HFFc6 (cell line): Measurements from ENCODE around the gene RHOBTB3. TPM values are rescaled to one million over a fixed set of nuclear protein-coding genes. Genes with fewer than 3 reads are reported as not detected.
"Not testable (repeated sequence)": the region's sequence is repeated elsewhere in the genome, so short reads cannot be mapped to it uniquely, and the experiment has no call there.

Experiments
- DNase-seq: peaks from one replicate; pipeline ENCODE4 v3.0.0-alpha.2; 2018
- H3K27ac Mint-ChIP-seq: 2 replicates; pipeline ENCODE4 v1.8.0; 2020; ENCODE audit warnings: mild to moderate bottlenecking, mixed read lengths
- H3K27me3 Mint-ChIP-seq: 2 replicates; pipeline ENCODE4 v1.8.0; 2021; ENCODE audit warnings: mild to moderate bottlenecking, moderate library complexity, mixed read lengths; ENCODE audit not compliant: insufficient read depth
- H3K36me3 Mint-ChIP-seq: 2 replicates; pipeline ENCODE4 v1.8.0; 2021; ENCODE audit warnings: low read depth, mixed read lengths
- H3K4me1 Mint-ChIP-seq: 2 replicates; pipeline ENCODE4 v1.8.0; 2020; ENCODE audit warnings: low read depth, mixed read lengths
- H3K4me3 Mint-ChIP-seq: 2 replicates; pipeline ENCODE4 v1.8.0; 2020; ENCODE audit warnings: mild to moderate bottlenecking, moderate library complexity, mixed read lengths
- H3K9me3 Mint-ChIP-seq: 2 replicates; pipeline ENCODE4 v1.8.0; 2020; ENCODE audit warnings: mild to moderate bottlenecking, mixed read lengths
- total RNA-seq, 6 experiments: library from RNA; stranded (reverse); fragmentation: NEBNext Ultra II Directional; extraction: Animal tissue kit (Norgen Biotek cat#: 25700); gene quantifications; 2 replicates in 1 of 6; 3 replicates in 5 of 6; pipeline ENCODE4 v1.2.3, GENCODE V29; 2021
- TF ChIP-seq, protein P1 (sequence below): fragments of 200-600 bp; sonication (generic); IDR thresholded peaks from 2 replicates; pipeline ENCODE4 v1.5.0; 2021; ENCODE audit warnings: antibody characterized with exemption, mild to moderate bottlenecking

RHOBTB3 gene
- total RNA-seq, 6 experiments from 2014 or later, result 110 to 184 (median 160) TPM

DNA sequence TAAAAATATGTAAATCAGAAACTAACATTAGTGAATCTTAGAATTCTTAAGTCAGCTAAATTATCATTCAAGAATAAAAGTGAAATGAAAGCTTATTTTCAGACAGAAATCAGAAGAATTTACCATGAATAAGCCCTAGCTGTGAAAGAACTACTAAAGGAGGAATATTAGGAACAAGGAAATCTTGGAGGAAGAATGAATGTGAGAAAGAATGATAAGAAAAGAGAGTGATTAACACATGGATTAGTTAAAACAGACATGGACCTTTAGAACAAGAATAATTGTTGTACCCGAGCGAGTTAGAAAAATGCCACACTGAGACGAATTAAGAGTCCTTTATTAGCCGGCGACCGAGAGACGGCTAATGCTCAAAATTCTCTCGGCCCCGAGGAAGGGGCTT, 24.1 kb upstream of the RHOBTB3 start:
- TF ChIP-seq, protein P1, sequence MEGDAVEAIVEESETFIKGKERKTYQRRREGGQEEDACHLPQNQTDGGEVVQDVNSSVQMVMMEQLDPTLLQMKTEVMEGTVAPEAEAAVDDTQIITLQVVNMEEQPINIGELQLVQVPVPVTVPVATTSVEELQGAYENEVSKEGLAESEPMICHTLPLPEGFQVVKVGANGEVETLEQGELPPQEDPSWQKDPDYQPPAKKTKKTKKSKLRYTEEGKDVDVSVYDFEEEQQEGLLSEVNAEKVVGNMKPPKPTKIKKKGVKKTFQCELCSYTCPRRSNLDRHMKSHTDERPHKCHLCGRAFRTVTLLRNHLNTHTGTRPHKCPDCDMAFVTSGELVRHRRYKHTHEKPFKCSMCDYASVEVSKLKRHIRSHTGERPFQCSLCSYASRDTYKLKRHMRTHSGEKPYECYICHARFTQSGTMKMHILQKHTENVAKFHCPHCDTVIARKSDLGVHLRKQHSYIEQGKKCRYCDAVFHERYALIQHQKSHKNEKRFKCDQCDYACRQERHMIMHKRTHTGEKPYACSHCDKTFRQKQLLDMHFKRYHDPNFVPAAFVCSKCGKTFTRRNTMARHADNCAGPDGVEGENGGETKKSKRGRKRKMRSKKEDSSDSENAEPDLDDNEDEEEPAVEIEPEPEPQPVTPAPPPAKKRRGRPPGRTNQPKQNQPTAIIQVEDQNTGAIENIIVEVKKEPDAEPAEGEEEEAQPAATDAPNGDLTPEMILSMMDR, result no peak
- Mint-ChIP-seq H3K9me3 (no peaks in the 10 kb centered on the region), H3K4me3 (no peak overlapping the region), H3K27ac (no peak overlapping the region), H3K4me1 (peaks cover 11% of the 10 kb centered on the region), H3K27me3 (peaks cover 1% of the 10 kb centered on the region; the same call in 1 of the 2 replicates), H3K36me3 (0 out of 2 replicates have a peak, but pooled peaks cover 4% of the 10 kb centered on the region)
- no peak for DNase-seq

DNA sequence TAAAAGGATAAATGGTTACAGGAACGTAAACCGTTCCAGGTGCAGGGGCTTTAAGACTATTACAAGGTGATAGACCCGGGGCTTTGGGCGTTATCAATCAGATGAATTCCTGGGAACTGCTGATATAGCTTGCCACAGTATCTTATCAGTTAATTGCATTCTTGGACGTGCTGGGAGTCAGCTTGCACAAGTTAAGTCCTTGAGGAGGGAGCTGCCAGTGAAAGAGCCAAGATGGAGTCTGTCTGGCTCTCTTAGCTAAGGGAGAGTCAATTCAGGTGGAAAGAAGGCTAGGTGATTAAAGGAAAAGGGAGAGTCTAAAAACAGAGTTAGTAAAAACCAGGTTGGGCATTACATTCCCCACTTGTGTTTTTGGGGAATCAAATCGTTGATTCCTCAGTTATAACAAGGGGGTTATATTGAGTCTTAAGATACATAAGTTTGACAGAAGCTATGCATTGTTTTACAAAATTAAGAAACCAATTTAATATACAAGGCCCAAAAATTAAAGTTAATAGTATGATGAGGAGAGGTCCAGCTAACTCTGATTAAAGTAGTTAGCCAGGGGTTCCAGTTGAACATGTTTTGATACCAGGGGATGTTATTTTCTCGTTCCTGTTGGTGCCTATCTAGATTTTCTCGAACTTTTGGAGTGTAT, 23.5 kb upstream of the RHOBTB3 start:
- H3K4me1 Mint-ChIP-seq, result peaks cover 18% of the 10 kb centered on the region
- H3K4me3 Mint-ChIP-seq, H3K27me3 Mint-ChIP-seq, DNase-seq, H3K9me3 Mint-ChIP-seq, H3K27ac Mint-ChIP-seq, H3K36me3 Mint-ChIP-seq: not testable (repeated sequence)

GRCh38 chr5:95708876-95709275, 22.3 kb upstream of the RHOBTB3 start:
- Mint-ChIP-seq H3K9me3 (no peaks in the 10 kb centered on the region), H3K27ac (no peak overlapping the region), H3K4me1 (peaks cover 30% of the 10 kb centered on the region), H3K36me3 (peaks cover 4% of the 10 kb centered on the region; the same call in 1 of the 2 replicates), H3K27me3 (peaks cover 1% of the 10 kb centered on the region; the same call in 1 of the 2 replicates), H3K4me3 (no peak overlapping the region)
- no peak for DNase-seq
- TF ChIP-seq, protein P1, result no peak

DNA sequence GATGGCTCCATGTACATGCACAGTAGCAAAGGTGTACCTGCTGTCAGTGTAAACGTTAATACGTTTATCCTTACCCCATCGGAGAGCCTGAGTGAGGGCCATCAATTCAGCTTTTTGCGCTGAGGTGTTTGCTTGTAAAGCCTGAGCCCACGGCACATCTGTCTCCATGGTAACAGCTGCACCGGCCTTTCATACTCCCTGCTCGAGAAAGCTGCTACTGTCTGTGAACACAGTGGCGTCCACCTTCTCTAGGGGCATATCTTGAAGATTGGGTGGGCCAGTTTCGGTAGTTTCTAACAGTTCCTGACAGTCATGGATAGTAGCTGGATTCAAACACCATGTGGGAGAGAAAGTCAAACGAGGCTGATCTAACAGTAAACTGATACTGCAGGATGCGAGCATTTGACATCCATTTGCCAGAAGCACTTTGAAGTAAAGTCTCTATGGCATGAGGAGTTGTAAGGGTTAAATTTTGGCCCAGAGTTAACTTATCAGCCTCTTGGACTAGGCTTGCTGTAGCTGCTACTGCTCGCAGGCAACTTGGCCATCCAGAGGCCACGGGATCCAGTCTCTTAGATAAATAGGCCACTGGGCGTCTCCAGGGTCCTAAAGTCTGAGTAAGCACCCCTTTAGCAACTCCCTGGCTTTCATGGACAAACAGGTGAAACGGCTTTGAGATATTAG, 21.0 kb upstream of the RHOBTB3 start:
- Mint-ChIP-seq H3K27ac (no peak overlapping the region), H3K4me3 (no peak overlapping the region), H3K9me3 (no peaks in the 10 kb centered on the region), H3K36me3 (peaks cover 11% of the 10 kb centered on the region), H3K4me1 (peaks cover 42% of the 10 kb centered on the region), H3K27me3 (peaks cover 1% of the 10 kb centered on the region; the same call in 1 of the 2 replicates)
- TF ChIP-seq, protein P1, result no peak
- no peak for DNase-seq

DNA sequence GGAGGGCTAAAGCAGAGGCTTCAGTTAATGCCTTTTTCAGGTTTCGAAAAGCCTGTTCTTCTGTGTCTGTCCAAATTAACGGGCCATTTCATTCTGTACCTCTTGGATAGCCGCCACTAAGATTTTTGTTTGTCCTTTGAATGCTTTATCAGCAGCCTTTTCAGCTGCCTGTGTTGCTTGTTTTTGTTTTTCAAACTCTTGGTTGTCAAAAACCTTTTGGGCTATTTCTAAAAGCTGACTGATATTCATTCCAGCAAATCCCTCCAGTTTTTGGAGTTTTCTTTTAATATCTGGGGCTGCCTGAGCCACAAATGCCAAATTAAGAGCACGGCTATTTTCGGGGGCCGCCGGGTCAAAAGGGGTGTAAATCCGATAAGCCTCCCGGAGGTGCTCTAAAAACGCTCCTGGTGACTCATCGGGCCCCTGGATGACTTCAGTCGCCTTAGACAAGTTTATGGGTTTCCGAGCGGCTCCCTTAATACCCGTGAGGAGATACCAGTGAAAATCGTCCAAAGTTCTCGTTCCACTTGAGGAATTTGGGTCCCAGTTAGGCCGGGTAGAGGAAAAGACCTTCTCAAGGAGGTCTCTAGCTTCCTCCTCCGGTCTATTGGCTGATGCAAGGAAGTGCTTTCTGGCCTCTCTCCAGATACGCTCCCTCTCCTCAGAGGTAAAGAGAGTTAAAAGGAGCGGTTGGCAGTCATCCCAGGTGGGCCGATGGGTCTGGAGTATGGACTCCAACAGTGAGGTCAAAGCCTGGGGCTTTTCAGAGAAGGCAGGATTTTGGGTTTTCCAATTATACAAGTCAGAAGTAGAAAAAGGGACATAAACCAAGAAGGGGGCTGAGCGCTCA, 20.3 kb upstream of the RHOBTB3 start:
- not testable (repeated sequence) for H3K27ac Mint-ChIP-seq, H3K4me3 Mint-ChIP-seq, DNase-seq, H3K27me3 Mint-ChIP-seq, H3K9me3 Mint-ChIP-seq
- H3K4me1 Mint-ChIP-seq, result peaks cover 50% of the 10 kb centered on the region
- H3K36me3 Mint-ChIP-seq, result peaks cover 16% of the 10 kb centered on the region

DNA sequence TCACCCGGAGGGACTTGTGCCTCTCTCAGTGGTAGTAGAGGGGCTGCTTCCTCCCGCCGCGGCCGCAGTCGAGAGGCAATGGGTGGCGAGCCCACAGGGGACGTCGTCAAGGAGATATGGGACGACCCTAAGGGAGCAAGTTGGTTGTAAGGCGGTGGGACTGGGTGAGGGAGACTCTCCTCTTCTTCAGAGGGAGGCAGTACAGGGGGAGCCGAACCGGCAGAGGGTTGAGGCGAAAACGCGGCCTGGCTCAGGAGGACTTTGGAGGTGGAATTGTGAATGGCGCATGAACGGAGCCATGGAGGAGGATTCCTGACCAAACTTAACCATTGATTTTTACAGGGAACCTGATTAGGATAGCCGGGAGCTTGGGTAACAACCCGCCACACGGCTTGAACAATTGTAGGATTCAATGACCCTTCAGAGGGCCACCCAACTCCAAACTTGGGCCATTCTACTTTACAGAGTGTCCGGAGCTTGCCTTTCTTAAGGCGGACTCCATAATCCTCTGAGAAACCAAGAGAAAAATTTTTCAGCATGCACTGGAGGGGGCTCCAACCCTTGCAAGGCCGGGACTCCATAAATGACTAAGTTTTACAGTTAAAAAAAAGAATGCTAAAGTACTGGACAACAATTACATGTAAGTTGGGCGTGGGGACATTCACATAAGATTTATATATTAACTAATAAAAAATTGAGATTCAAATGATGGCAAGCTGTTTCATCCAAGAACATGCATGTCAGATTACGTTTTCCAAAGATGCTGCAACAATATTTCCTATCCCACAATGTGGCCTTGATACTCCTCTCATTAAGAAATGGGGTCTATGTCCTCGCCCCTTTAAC, 19.4 kb upstream of the RHOBTB3 start:
- peaks cover 24% of the 10 kb centered on the region for H3K36me3 Mint-ChIP-seq
- H3K9me3 Mint-ChIP-seq, result no peaks in the 10 kb centered on the region
- peaks cover 58% of the 10 kb centered on the region for H3K4me1 Mint-ChIP-seq
- DNase-seq, result no peak
- TF ChIP-seq, protein P1, result no peak
- H3K27ac Mint-ChIP-seq, result peak overlapping the region; percentile 66
- peak overlapping the region; percentile 18; the same call in 1 of the 2 replicates for H3K4me3 Mint-ChIP-seq
- H3K27me3 Mint-ChIP-seq, result peaks cover 4% of the 10 kb centered on the region; the same call in 1 of the 2 replicates
